ENCODE measurements around the gene PLEKHA6.

Gene PLEKHA6

GRCh38 chr1:204357551-204358490, 1.9 kb downstream of the PLEKHA6 start:
- no peak for DNase-seq (ENCODE audit: low read depth in 2 of 3, low spot score in 1 of 3)

DNA sequence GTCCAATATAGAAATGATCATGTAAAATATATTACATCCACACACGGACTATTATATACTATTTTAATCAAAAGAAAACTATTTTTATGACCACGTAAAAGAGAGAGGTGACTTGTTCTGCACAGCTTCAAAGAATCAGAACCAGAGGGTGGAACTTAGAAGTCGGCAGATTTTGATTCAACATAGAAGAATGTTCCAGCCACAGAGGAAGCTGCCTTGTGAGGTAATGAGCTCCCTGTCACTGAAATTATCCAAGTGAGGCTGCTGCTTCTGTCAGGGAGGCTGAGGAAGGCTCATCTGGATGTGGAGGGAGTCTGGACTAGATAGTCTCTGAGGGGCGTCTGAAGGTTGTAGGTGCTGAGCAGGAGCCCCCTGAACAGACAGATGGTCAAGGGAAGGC, 2.7 kb downstream of the PLEKHA6 start:
- DNase-seq (ENCODE audit: low read depth in 2 of 3, low spot score in 1 of 3): no peak

DNA sequence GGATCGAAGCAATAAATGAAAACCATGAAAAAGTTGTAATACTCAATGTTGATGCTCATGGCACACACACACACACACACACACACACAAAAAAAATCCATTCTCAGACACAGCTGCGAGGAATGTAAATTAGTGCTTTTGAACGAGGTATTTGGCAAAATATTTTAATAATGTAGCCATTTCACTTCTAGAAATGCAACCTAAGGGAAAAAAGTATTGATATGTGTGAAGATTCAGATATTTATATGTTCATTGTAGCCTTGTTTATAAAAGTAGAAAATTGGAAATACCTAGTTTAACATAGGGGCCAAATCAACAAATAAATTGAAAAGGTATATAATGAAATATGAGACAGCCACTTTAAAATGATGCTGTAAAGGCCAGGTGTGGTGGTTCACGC, 3.8 kb downstream of the PLEKHA6 start:
- DNase-seq (ENCODE audit: low read depth in 2 of 3, low spot score in 1 of 3): no peak

DNA sequence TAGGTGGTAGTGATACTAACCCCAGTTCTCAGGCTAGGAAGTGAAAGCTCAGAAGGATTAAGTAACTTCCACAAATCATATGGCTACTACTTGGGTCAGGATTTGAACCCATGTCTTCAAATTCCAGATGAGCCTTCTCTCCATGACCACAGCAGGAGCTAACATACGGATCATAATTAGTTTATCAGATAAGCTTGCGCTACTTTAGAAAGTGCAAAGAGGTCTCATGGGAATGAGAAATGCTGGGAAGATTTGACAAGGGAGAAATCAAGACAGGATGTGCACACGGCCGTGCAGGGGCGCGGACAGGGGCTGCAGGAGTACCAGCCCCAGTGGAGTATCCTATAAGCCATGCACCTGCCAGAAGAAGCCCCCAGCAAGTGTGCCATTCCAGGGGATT, 5.2 kb downstream of the PLEKHA6 start:
- no peak for DNase-seq (ENCODE audit: low read depth in 2 of 3, low spot score in 1 of 3)

- DNase-seq (ENCODE audit: low read depth in 2 of 3, low spot score in 1 of 3): no peak
Observed at GRCh38 chr1:204353213-204353910, 6.4 kb downstream of the PLEKHA6 start.

DNA sequence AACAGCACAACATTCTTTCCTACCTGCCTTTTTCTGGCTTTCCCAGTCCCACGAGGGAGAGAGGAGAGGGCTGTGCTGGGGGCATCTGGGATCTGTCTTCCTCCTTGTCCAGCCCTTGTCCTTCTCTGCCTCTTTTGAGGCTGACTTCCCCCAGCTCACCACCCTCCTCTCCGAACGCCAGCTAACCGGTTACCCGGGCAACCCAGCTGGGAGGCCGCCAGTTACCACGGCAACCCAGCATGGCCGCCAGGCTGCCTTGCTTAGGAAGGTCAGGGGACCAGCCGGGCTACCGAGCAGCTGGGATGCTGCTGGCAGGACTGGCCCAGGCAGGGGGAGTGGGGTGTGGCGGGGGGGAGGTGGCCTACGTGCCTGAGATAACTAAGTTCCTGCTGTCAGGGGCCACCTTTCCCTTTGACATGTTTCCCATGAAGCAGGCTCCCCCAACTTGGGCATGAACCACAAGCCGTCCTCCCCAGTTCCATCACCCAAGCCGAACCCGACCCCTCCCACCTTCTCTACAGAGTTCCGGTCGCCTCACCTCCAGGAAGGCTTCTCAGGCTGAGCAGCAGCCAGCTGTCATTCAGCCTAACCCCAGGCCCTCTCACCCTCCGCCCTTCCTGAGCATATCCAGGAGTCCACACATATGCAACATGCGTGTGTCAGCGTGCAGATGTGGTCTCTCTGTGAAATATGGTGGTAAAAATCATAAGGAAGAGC, 8.7 kb downstream of the PLEKHA6 start:
- DNase-seq (ENCODE audit: low read depth in 2 of 3, low spot score in 1 of 3): no peak

DNA sequence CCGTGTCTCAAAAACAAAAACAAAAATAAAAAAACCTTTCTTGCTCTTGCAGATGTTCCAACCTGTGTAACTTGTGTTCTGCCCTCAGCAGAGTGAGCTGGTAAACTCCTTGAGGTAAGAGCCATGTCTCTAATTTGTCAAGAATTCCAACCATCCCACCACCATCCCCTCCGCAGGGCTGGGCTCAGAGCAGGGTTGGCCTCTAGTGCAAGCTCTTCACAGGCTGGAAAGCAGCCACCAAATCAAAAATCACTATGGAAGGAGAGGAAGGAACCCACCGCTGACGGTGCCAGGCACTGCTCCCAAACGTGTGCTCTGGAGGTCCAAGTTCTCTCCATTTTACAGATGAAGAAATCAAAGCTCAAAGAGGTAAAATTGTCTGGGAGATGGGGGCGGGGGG, 9.4 kb downstream of the PLEKHA6 start:
- DNase-seq (ENCODE audit: low read depth in 2 of 3, low spot score in 1 of 3): no peak

GRCh38 chr1:204349602-204350001, 10.1 kb downstream of the PLEKHA6 start:
- DNase-seq (ENCODE audit: low read depth in 2 of 3, low spot score in 1 of 3): no peak

DNA sequence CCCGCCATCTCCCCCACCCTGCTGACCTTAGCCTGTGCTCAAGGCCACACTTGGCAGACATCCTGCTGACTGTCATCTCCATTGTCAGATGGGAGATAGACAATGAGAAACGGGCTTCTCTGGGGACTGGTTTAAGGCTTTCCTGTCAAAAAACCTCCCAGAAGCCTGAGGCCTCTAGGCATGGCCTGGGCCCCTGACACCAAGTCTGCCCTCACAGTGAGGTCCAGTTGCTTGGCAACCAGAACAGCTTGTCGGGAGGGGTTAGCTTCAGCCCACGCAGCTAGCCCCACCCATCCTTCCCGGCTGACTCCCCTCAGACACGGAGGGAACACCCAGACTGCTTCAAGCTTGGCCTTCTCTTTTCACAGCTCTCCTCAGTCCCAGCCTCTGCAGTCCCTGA, 11.0 kb downstream of the PLEKHA6 start:
- no peak for DNase-seq (ENCODE audit: low read depth in 2 of 3, low spot score in 1 of 3)

GRCh38 chr1:204348242-204348641, 11.5 kb downstream of the PLEKHA6 start:
- DNase-seq (ENCODE audit: low read depth in 2 of 3, low spot score in 1 of 3): no peak

DNA sequence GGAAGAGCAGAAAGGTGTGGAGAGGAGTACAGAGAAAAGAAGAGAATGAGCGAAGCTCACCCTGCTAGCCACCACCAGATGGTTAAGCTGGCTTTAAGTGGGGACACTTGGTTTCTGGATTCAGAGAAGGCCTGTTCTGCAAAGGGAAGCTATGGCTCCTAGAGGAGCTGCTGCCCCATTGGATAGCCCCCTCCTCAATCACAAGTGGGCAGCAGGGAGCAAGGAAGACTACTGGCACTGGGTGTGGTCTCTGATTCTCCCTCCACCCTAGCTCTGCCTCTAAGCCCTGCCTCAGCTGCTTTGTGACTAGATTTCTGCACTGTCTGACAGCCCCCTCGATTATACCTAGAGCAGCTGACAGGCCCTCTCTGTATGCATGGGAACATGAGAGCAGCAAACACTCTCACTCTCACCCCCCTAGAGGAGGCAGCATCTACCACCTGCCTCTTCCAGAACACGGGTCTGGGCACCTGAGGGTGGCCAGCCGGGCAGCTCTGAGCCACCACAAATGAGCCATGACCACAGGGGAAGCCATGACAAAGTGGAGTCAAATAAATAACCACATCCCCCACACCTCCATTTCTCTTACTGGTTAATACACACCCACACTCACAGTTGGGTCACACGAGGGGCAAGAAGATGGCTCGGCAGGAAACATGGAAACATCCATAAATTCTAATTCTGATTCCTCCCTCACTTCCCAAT, 13.6 kb downstream of the PLEKHA6 start:
- no peak for DNase-seq (ENCODE audit: low read depth in 2 of 3, low spot score in 1 of 3)

DNA sequence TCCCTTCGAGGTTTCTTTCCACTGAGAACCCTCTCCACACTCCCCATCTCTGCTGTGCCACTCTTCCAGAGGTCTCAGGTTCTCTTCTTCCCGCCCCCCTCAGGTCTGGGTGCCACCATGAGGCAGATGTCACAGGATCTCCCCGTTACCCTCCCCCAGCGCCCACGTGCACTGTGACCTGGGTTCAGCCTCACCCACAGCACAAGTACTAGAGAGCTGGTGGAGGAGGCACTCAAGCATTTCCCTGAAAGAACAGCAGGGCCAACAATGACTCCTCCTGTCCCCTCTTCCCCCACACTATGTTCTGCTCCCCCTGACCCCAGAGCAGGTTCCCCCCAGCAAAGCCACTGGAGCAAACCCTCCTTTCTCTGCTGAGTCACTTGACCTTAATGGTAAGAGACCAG, 14.3 kb downstream of the PLEKHA6 start:
- DNase-seq (ENCODE audit: low read depth in 2 of 3, low spot score in 1 of 3): no peak

DNA sequence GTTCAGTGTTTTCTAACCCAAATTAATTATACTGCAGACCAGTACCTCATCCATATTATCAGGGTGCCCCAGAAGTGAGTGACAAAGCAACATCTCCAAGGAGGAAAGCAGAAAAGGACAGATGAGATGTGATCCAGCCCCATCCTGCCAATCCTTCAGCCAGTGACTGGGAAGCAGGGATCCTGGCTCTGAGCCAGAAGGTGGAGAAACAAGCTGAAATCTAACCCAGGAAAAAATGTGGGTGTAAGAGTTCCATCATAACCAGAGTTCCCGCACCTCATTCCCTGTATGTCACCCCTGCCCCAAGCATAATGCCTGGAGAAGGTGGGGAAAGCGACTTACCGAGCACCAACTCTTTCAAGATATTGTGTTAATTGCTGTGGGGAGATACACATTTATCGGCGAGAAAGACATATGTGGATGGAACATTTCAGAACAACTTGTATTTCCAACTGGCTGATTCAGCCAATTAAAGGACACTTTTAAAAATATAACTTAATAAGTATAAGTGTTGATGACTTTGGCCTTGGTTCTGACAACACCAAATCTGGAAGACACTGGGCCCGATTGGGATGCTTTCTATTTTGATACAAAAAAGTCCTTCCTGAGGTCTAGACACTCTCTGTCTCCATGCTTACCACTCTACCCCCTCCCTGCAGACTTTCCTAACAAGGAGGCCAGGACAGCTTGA, 14.9 kb downstream of the PLEKHA6 start:
- DNase-seq (ENCODE audit: low read depth in 2 of 3, low spot score in 1 of 3): no peak

- DNase-seq (ENCODE audit: low read depth in 2 of 3, low spot score in 1 of 3): no peak
Observed at GRCh38 chr1:204343802-204344201, 15.9 kb downstream of the PLEKHA6 start.

DNA sequence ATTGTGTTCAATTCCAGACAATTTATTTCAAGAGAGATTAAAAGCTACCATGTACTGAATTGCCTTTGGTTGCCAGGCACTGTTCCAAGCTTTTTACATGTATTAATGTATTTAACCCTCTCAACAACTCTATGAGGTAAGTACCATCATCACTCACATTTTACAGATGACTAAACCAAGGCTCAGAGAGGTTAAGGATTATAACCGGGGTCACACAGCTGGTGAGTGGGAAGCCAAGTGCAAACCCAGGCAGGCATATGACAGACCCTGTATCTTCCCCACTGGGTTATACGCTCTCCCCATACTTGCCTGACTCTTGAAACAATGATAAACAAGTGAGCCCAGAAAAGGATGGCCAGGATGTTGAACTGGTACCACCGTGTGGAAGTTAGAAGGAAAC, 16.5 kb downstream of the PLEKHA6 start:
- no peak for DNase-seq (ENCODE audit: low read depth in 2 of 3, low spot score in 1 of 3)

DNA sequence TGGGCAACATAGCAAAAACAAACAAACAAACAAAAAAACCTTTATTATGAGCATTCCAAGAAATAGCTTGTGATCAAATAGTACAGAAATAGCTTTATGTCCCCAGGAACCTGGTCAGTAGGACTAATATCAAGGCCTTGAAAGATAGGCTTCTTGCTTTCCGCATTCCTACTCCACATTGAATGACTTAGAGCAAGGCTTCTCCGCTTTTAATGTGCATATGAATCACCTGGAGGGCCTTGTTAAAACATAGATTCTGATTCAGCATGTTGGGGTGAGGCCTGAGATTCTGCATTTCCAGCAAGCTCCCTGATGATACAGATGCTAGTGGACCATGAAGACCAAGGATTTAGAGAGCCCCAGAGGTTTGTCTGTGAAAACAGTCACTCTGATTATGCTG, 17.4 kb downstream of the PLEKHA6 start:
- no peak for DNase-seq (ENCODE audit: low read depth in 2 of 3, low spot score in 1 of 3)

- no peak for DNase-seq (ENCODE audit: low read depth in 2 of 3, low spot score in 1 of 3)
Observed at GRCh38 chr1:204341380-204341779, 18.3 kb downstream of the PLEKHA6 start.

DNA sequence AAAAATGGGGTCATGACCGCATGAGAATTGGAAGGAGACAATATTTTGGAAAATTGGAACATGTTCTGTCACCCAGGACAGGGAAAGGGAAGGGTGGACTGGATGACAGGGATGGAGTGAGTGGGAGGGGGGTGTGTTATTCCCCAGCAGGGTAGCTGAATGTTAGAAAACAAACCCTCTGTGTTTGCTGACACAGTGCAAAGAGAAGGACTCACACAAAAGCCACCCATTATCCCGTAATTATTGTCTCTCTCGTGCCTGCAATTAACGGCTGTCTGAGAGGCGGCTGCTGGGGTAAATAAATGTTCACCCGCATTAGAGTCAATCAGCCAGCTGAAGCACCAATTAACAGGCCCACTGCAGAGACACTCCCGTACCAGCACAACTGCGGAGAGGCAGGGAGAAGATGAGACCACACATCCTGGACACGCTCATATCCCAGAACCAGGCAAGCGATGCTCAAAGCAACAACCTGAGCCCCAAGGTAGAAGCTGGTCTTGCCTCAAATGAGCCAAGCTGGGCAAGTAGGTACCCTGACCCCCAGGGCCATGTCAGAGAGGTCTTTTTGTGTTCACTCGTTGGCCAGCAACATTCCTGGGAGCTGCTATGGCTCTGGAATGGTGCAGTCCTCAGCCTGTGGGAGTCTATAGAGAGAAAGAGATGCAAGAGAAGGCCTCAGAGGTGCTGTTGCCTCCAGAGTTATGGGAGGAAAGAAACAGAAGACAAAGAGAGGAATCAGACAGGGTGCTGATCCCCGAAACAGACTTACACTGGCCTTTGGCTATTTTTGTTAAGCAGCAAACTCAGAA, 19.4 kb downstream of the PLEKHA6 start:
- no peak for DNase-seq (ENCODE audit: low read depth in 2 of 3, low spot score in 1 of 3)

DNA sequence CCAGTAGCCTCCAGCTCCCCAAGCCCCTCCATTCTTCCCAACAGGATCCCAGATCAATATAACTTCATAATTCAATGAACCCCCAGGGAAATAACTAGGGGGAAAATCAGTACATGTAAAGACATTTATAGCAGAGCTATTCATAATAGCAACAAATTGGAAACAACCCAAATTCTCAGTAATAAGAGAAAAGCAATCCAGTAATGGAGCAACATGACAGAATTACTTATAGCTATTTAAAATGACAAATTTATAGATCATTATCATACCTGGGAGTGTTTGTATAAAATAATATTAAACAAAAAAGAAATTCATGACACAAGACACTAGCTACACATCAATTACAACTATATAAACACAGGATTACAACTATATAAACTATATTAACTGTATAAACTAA, 20.2 kb downstream of the PLEKHA6 start:
- DNase-seq (ENCODE audit: low read depth in 2 of 3, low spot score in 1 of 3): no peak

GRCh38 chr1:204338997-204339396, 20.7 kb downstream of the PLEKHA6 start:
- no peak for DNase-seq (ENCODE audit: low read depth in 2 of 3, low spot score in 1 of 3)

All from stimulated activated CD4-positive, alpha-beta T cell treated with anti-CD3 and anti-CD28 coated beads, Interleukin-12 subunit alpha, Interleukin-12 subunit beta, amount 100 ng/mL, for 48 hours (primary cell).